Right ventricle myocardium inferior (tissue), 1 donor: ENCODE measurements around the gene RPL21. TPM values are rescaled to one million over a fixed set of nuclear protein-coding genes. Genes with fewer than 3 reads are reported as not detected.

Experiments
- ATAC-seq: fragments of 200-7000 bp; cut with Tn5 transposase; one replicate; pipeline ENCODE4 v1.9.1; 2020; ENCODE audit warnings: mild to moderate bottlenecking, moderate library complexity
- DNase-seq: peaks from one replicate; pipeline ENCODE4 v3.0.0; 2021; ENCODE audit errors: missing footprints
- intact Hi-C: fragments of 100-400 bp; cut with DNase I; formaldehyde crosslinking; loops from one replicate; pipeline ENCODE4 v1.11.0; 2022
- total RNA-seq: library from RNA; stranded (reverse); fragmentation: NEBNext Ultra II Directional; extraction: Animal tissue kit (Norgen Biotek cat#: 25700); gene quantifications from one replicate; pipeline ENCODE4 v1.2.1, GENCODE V29; 2021
- donor health status: DM: no; HTN: yes; CAD: no; lungs with severe emphysema.

RPL21 gene
- total RNA-seq, 1 donor from 2014 or later: 782 TPM

- intact Hi-C loops: no loop called here
- no peak for DNase-seq
- ATAC-seq: no peak
Observed at GRCh38 chr13:27304611-27305010, 53.3 kb downstream of the RPL21 start.

Other genes starting within 250 kb of the RPL21 start
- 20.1 TPM for gene USP12, start 79.7 kb upstream of the RPL21 start, total RNA-seq
- 10.6 TPM for gene RASL11A, start 19.3 kb downstream of the RPL21 start, total RNA-seq
- gene GTF3A, start 173.1 kb downstream of the RPL21 start, total RNA-seq: 235 TPM
- 185 TPM for gene MTIF3, start 199.0 kb downstream of the RPL21 start, total RNA-seq